Caco-2 (cell line): ENCODE measurements around the gene NDUFS2. TPM values are rescaled to one million over a fixed set of nuclear protein-coding genes. Genes with fewer than 3 reads are reported as not detected.

Experiments used
- BruUV-seq: library from RNA; stranded (reverse); fragments of 400-500 nt; replicated peaks from 2 replicates; lab custom pipeline; 2021; lab: Mats Ljungman, UMichigan
- CTCF ChIA-PET: fragments of 300-600 bp; sonication (Branson Sonifier 250); formaldehyde crosslinking; loops from one replicate; lab custom pipeline; 2022; ENCODE audit warnings: antibody characterized with exemption; lab: Charles Lee
- POLR2A ChIA-PET: fragments of 300-600 bp; sonication (Branson Sonifier 250); formaldehyde crosslinking; loops from one replicate; lab custom pipeline; 2022; ENCODE audit warnings: antibody characterized with exemption; lab: Charles Lee
- DNase-seq, 2 experiments: peaks; one replicate each; pipeline versions ENCODE4 v3.0.0 to v3.0.0-alpha.2; 2020 to 2022
- H3K27me3 ChIP-seq: replicated peaks from 2 replicates; pipeline ENCODE4 v1.6.0; 2011; ENCODE audit warnings: low read length; ENCODE audit not compliant: control insufficient read depth, insufficient read depth
- H3K36me3 ChIP-seq: 2 replicates; pipeline ENCODE4 v1.5.1; 2011; ENCODE audit warnings: low read length; ENCODE audit not compliant: control insufficient read depth, insufficient read depth
- H3K4me1 ChIP-seq: fragments of 250-450 bp; sonication (Bioruptor Pico); 2 replicates; pipeline ENCODE4 v1.5.1; 2020; ENCODE audit warnings: mild to moderate bottlenecking
- H3K4me3 ChIP-seq: 2 replicates; pipeline ENCODE4 v1.5.1; 2011; ENCODE audit warnings: low read depth, mild to moderate bottlenecking, control low read depth, low read length
- H3K9me3 ChIP-seq: fragments of 250-450 bp; sonication (Bioruptor Pico); 2 replicates; pipeline ENCODE4 v1.5.1; 2020; ENCODE audit warnings: mild to moderate bottlenecking, moderate library complexity
- H3K27ac Mint-ChIP-seq: one replicate; pipeline ENCODE4 v1.8.0; 2022; ENCODE audit warnings: mixed read lengths; ENCODE audit not compliant: unreplicated experiment
- H3K27me3 Mint-ChIP-seq: one replicate; pipeline ENCODE4 v1.8.0; 2022; ENCODE audit warnings: mixed read lengths; ENCODE audit not compliant: insufficient read depth, unreplicated experiment
- H3K36me3 Mint-ChIP-seq: one replicate; pipeline ENCODE4 v1.8.0; 2022; ENCODE audit warnings: mild to moderate bottlenecking, mixed read lengths; ENCODE audit not compliant: insufficient read depth, unreplicated experiment
- H3K4me1 Mint-ChIP-seq: one replicate; pipeline ENCODE4 v1.8.0; 2022; ENCODE audit warnings: low read depth, mixed read lengths; ENCODE audit not compliant: unreplicated experiment
- H3K4me3 Mint-ChIP-seq: one replicate; pipeline ENCODE4 v1.8.0; 2022; ENCODE audit warnings: mild to moderate bottlenecking, moderate library complexity, mixed read lengths; ENCODE audit not compliant: unreplicated experiment
- H3K9me3 Mint-ChIP-seq: one replicate; pipeline ENCODE4 v1.8.0; 2022; ENCODE audit warnings: mixed read lengths; ENCODE audit not compliant: unreplicated experiment
- CTCF ChIP-seq, 2 experiments: fragments of 200-600 bp in 1 of 2; IDR thresholded peaks; 1 replicate in 1 of 2; 2 replicates in 1 of 2; pipeline versions ENCODE4 v1.5.1 to v1.8.0; 2011 to 2022; ENCODE audit warnings: antibody characterized with exemption in 1 of 2, control low read depth in 1 of 2, inconsistent platforms in 1 of 2, low read depth in 1 of 2, low read length in 1 of 2, mild to moderate bottlenecking in 1 of 2, moderate library complexity in 1 of 2; ENCODE audit not compliant: insufficient read depth in 1 of 2, severe bottlenecking in 1 of 2, unreplicated experiment in 1 of 2
- intact Hi-C: fragments of 100-400 bp; cut with micrococcal nuclease; formaldehyde crosslinking; loops from one replicate; pipeline ENCODE4 v1.10.0; 2022; ENCODE audit not compliant: unreplicated experiment
- total RNA-seq: library from RNA; stranded (reverse); gene quantifications from 2 replicates; pipeline ENCODE4 v1.2.3, GENCODE V29; 2022

The NDUFS2 gene
- total RNA-seq, 1 experiment from 2014 or later: 115 TPM

GRCh38 chr1:161228032-161228431 is 25.9 kb downstream of the NDUFS2 start:
- peak overlapping the region; percentile 97 for H3K27ac Mint-ChIP-seq
- H3K4me1 Mint-ChIP-seq: peaks cover 29% of the 10 kb centered on the region
- H3K27me3 ChIP-seq: no peaks in the 10 kb centered on the region
- H3K36me3 Mint-ChIP-seq: peaks cover 47% of the 10 kb centered on the region
- peaks cover 9% of the 10 kb centered on the region for H3K9me3 Mint-ChIP-seq
- no peak overlapping the region for H3K4me3 ChIP-seq
- H3K4me1 ChIP-seq: peaks cover 31% of the 10 kb centered on the region
- H3K36me3 ChIP-seq: peaks cover 5% of the 10 kb centered on the region; the same call in 1 of the 2 replicates
- no TSS peak for BruUV-seq
- ChIA-PET POLR2A (no interaction called here), CTCF (interaction anchor here (1.0 to 3.6 kb wide), 3 partner anchors 22 to 147 kb away, joined by 3 to 44 read pairs (median 4); no protein-coding TSS in a partner anchor)
- DNase-seq: no peak
- H3K9me3 ChIP-seq: no peaks in the 10 kb centered on the region
- H3K4me3 Mint-ChIP-seq: no peak overlapping the region
- TF ChIP-seq CTCF (IDR thresholded peaks at IDR 0.05; ENCODE audit: insufficient read depth in 1 of 2, low read depth in 1 of 2, low read length in 1 of 2, severe bottlenecking in 1 of 2, unreplicated experiment in 1 of 2): no peak
- intact Hi-C loops: no loop called here
- no peaks in the 10 kb centered on the region for H3K27me3 Mint-ChIP-seq

GRCh38 chr1:161229896-161230295 is 27.7 kb downstream of the NDUFS2 start:
- BruUV-seq: no TSS peak
- TF ChIP-seq CTCF (IDR thresholded peaks at IDR 0.05; ENCODE audit: insufficient read depth in 1 of 2, low read depth in 1 of 2, low read length in 1 of 2, severe bottlenecking in 1 of 2, unreplicated experiment in 1 of 2): peak; percentile 32 to 55
- ChIA-PET POLR2A (no interaction called here), CTCF (interaction anchor here (0.7 to 2.4 kb wide), 9 partner anchors 9 to 152 kb away, joined by 3 to 29 read pairs (median 5); partner anchors contain the start of genes NDUFS2 and SDHC)
- Histone ChIP-seq H3K4me3 (no peak overlapping the region), H3K4me1 (peaks cover 17% of the 10 kb centered on the region), H3K36me3 (peaks cover 5% of the 10 kb centered on the region; the same call in 1 of the 2 replicates), H3K27me3 (no peaks in the 10 kb centered on the region), H3K9me3 (no peaks in the 10 kb centered on the region)
- H3K27ac Mint-ChIP-seq: no peak overlapping the region
- H3K4me3 Mint-ChIP-seq: no peak overlapping the region
- H3K4me1 Mint-ChIP-seq: peaks cover 13% of the 10 kb centered on the region
- intact Hi-C loops: loop anchor here (1.0 kb wide), 1 partner anchor 83 kb away; no protein-coding TSS in a partner anchor
- peak in 1 of 2 experiments; percentile 35 for DNase-seq
- no peaks in the 10 kb centered on the region for H3K27me3 Mint-ChIP-seq
- H3K36me3 Mint-ChIP-seq: peaks cover 29% of the 10 kb centered on the region
- H3K9me3 Mint-ChIP-seq: no peaks in the 10 kb centered on the region

GRCh38 chr1:161230762-161231161 is 28.6 kb downstream of the NDUFS2 start:
- intact Hi-C loops: loop anchor here (1.0 kb wide), 1 partner anchor 83 kb away; no protein-coding TSS in a partner anchor
- H3K4me1 ChIP-seq: peaks cover 11% of the 10 kb centered on the region
- Mint-ChIP-seq H3K4me3 (no peak overlapping the region), H3K4me1 (peaks cover 5% of the 10 kb centered on the region), H3K27ac (no peak overlapping the region), H3K36me3 (peaks cover 20% of the 10 kb centered on the region), H3K9me3 (no peaks in the 10 kb centered on the region), H3K27me3 (no peaks in the 10 kb centered on the region)
- peaks cover 5% of the 10 kb centered on the region; the same call in 1 of the 2 replicates for H3K36me3 ChIP-seq
- H3K9me3 ChIP-seq: no peaks in the 10 kb centered on the region
- CTCF ChIA-PET: interaction anchor here (0.7 to 2.4 kb wide), 8 partner anchors 19 to 151 kb away, joined by 3 to 29 read pairs (median 6); partner anchors contain the start of genes NDUFS2 and SDHC
- no peak for DNase-seq
- no peaks in the 10 kb centered on the region for H3K27me3 ChIP-seq
- POLR2A ChIA-PET: no interaction called here
- H3K4me3 ChIP-seq: no peak overlapping the region
- no peak for TF ChIP-seq CTCF (IDR thresholded peaks at IDR 0.05; ENCODE audit: insufficient read depth in 1 of 2, low read depth in 1 of 2, low read length in 1 of 2, severe bottlenecking in 1 of 2, unreplicated experiment in 1 of 2)
- no TSS peak for BruUV-seq
